HG03095 (cell line): ENCODE measurements around the gene XG.
"Not testable (repeated sequence)": the region's sequence is repeated elsewhere in the genome, so short reads cannot be mapped to it uniquely, and the experiment has no call there.

Experiments used
- ATAC-seq: cut with Tn5 transposase; IDR thresholded peaks from one replicate; pipeline ENCODE4 v1.9.1; 2021; ENCODE audit warnings: moderate library complexity; ENCODE audit not compliant: unreplicated experiment

Gene XG

GRCh38 chrX:2733286-2733685 is 18.6 kb upstream of the XG start:
- ATAC-seq, result no peak

- ATAC-seq, result no peak
Observed at GRCh38 chrX:2735270-2735669, 16.6 kb upstream of the XG start.

DNA sequence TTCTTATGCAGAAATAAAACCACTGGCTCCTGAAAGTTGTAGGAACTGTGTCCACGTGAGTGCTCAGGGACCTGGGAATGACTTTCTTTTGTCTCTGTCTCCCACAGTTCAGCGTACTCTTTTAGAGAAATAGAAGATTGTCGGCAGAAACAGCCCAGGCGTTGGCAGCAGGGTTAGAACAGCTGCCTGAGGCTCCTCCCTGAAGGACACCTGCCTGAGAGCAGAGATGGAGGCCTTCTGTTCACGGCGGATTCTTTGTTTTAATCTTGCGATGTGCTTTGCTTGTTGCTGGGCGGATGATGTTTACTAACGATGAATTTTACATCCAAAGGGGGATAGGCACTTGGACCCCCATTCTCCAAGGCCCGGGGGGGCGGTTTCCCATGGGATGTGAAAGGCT is 11.2 kb upstream of the XG start:
- ATAC-seq, result no peak

DNA sequence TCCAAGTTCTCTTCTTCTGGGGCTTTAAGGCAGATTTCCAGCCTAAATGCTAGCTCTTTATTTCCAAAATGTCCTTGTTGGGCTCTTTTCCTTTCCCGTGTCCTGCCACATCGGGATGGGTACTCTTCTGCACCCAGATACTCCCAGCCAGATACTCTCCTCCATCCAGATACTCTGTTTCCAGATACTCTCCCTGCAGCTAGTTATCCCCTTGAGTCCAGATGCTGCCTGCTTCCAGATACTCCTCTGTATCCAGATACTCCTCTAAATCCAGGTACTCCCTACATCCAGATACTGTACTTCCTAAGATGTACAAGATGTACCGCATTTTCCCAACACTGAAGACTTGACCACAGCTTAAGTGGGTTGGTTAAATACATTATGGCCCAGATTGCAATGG is 10.5 kb upstream of the XG start:
- no peak for ATAC-seq

DNA sequence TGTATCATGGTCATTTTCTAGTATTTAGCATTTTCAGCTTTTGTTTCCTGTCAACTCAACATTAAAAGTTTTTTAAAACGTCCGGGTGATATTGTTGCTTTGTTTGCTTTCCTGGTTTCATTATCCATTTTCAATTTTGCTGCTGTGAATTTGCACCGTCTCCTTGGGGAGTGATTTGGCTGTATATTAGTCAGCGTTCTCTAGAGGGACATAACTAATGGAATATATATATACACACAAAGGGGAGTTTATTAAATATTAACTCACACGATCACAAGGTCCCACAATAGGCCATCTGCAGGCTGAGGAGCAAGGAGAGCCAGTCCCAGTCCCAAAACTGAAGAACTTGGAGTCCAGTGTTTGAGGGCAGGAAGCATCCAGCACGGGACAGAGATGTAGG is 5.6 kb upstream of the XG start:
- not testable (repeated sequence) for ATAC-seq

GRCh38 chrX:2748171-2748814 is 3.5 kb upstream of the XG start:
- no peak for ATAC-seq

- ATAC-seq, result no peak
Observed at GRCh38 chrX:2748815-2749188, 3.0 kb upstream of the XG start.

- ATAC-seq, result no peak
Observed at GRCh38 chrX:2751291-2751690, 549 bp upstream of the XG start.

- ATAC-seq, result not testable (repeated sequence)
Observed at GRCh38 chrX:2752441-2752840, 601 bp downstream of the XG start.

DNA sequence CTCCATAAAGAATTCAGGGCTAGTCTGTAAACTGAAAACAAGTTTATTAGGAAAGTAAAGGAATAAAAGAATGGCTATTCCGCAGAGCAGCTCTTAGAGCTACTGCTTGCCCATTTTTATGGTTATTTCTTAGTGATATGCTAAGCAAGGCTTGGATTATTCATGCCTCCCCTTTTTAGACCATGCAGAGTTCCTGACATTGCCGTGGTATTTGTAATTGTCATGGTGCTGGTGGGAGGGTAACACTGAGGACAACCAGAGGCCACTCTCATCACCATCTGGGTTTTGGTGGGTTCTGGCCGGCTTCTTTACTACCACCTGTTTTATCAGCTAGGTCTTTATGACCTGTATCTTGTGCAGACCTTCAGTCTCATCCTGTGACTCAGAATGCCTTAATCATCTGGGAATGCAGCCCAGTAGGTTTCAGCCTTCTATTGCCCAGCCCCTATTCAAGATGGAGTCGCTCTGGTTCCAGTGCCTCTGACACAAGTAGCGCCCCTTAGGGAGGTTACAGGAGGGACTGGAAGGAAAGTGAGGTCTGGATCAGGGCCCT is 3.4 kb downstream of the XG start:
- ATAC-seq, result not testable (repeated sequence)

DNA sequence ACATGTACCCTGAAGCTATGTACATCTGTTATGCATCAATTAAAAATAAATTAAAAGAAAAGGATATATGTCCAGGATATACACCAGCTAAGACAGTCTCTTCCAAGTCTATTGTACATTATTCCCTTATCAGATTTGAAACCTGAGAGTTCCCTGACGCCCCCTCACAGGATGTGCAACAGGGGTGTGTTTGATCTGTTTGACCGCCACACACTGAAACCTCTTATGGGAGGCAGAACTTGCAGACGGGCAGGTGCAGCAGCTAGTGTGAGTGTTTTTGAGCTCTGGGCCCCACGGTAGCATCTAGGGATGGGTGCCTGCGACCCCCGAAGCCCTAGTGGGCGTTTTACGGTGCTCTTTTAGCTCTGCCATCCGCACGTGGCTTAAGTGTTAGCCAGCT is 4.7 kb downstream of the XG start:
- ATAC-seq, result no peak

DNA sequence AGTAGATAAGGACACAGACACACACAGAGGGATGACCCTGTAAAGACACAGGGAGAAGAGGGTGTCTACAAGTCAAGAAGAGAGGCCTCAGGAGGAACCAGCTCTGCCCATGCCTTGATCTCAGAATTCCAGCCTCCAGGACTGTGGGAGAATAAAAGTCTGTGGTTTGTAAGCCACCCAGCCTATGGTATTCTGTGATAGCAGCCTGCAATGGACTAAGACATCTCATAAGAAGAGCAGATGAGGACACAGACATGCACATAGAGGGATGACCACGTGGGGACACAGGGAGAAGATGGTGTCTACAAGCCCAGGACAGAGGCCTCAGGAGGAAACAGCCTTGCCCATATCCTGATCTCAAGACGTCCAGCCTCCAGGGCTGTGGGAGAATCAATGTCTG is 9.4 kb downstream of the XG start:
- ATAC-seq, result no peak

GRCh38 chrX:2762671-2763070 is 10.8 kb downstream of the XG start:
- ATAC-seq, result not testable (repeated sequence)

DNA sequence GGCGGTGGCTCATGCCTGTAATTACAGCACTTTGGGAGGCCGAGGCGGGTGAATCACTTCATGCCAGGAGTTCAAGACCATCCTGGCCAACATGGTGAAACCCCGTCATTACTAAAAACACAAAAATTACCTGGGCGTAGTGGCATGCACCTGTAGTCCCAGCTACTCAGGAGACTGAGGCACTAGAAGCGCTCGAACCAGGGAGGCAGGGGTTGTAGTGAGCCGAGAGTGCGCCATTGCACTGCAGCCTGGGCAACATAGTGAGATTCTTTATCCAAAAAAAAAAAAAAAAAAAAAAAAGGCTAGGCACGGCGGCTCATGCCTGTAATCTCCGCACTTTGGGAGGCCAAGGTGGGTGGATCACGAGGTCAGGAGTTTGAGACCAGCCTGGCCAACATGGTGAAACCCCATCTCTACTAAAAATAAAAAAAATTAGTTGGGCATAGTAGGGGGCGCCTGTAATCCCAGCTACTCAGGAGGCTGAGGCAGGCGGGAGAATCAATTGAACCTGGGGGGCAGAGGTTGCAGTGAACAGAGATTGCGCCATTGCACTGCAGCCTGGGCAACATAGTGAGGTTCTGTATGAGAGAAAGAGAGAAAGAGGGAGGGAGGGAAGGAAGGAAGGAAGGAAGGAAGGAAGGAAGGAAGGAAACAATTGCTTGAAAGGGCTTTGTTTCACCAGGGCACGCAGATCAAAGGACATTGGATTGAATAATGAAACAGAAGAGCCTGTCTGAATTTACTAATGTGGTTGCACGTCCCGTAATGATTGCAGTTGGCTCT is 13.1 kb downstream of the XG start:
- ATAC-seq, result not testable (repeated sequence)

GRCh38 chrX:2765549-2765830 is 13.7 kb downstream of the XG start:
- no peak for ATAC-seq

DNA sequence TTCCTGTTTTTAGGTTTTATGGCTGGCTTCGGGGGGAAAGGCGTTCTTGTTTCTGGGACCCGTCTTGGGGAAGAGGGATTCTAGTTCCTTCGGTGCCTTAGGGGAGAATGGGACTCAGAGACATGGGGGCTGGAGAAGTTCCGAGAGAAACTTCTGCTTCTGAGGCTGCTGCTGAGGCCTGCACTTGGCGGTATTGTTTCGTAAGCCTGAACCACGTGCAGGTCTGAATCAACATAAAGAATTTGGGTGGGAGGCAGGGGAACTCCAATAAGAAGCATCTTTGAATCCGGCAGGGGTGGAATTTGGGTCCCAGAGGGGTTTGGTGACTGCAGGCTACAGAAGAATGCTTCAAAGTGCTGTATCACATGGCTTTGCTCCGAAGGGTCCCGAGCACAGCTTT is 15.1 kb downstream of the XG start:
- ATAC-seq, result no peak

DNA sequence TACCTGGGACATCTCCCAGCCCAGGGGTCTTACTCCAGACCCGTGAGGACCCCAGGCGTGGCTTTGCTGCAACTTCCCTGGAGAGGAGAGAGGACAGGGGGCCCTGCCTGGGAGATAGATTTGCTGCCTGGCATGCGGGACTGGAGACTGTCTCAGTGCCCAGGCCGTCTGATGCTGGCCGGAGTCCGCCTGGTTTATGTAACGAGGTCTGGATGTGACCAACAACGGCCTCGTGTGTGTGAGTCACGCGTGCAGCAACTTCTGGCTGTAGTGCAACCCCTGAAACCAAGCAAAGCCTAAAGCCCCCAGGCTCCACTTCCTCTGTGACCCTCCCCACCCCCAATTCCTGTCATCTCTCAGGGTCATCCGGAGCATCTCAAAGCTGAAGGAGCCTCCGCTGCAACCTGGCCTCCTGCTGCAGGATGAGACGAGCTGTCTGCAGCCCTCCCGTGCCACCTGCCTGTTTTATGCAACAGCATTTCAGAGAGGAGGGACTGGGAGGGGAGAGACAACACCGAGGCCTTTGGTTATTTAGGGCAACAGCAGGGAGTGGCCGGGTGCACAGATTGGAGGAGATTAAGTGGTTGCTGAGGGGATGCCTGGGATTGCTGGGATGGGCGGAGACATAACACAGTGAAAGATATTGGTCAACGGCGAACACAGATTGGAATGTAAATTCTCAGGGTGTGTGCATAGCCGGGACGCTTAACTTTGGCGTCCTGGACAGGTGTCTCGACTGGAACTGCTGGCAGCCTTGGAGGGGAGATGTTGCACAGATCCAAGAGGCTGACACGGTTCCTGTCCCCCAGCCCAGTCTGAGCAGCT is 16.0 kb downstream of the XG start:
- ATAC-seq, result no peak

DNA sequence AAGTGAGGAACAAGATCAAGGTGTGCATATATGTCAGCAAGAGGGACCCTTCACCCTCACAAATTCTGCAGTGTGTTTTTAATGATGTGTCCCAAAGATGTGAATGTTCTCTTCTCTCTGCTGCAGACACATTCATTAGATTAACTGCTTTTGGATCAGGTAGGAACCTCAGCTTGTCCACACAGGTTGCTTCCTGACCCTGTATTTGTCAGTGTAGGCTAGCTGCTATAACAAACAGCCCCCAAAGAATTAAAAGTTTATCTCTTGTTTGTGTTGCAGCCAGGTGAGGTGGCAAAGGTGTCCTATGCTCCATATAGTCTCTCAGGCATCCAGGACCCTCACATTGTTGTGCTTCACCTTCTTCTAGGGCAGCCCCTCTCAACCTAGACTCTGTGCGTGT is 17.8 kb downstream of the XG start:
- no peak for ATAC-seq

DNA sequence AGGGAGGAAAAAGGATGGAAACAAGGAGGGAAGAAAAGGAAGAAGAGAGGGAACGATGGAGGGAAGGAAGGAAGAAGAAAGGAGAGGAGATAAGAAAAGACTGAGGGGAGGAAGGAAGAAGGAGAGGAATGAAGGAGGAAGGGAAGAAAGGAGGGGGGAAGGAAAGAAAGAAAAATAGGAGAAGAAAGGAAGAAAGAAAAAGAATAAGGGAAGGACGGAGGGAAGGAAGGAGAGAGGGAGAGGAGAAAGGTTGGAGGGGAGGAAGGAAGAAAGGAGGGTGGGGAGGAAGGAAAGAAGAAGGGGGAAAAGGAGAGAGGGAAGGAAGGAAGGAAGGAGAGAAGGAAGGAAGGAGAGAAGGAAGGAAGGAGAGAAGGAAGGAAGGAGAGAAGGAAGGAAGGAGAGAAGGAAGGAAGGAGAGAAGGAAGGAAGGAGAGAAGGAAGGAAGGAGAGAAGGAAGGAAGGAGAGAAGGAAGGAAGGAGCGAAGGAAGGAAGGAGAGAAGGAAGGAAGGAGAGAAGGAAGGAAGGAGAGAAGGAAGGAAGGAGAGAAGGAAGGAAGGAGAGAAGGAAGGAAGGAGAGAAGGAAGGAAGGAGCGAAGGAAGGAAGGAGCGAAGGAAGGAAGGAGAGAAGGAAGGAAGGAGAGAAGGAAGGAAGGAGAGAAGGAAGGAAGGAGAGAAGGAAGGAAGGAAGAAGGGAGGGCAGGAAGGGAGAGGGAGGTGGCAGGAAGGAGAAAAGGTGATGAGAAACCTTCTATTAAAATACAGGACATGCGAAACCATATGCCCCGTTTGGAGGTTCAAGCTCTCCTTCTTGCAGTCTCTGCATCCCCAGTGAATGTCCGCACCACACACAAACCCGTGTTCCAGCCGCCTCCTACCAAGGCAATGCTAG is 21.6 kb downstream of the XG start:
- not testable (repeated sequence) for ATAC-seq

DNA sequence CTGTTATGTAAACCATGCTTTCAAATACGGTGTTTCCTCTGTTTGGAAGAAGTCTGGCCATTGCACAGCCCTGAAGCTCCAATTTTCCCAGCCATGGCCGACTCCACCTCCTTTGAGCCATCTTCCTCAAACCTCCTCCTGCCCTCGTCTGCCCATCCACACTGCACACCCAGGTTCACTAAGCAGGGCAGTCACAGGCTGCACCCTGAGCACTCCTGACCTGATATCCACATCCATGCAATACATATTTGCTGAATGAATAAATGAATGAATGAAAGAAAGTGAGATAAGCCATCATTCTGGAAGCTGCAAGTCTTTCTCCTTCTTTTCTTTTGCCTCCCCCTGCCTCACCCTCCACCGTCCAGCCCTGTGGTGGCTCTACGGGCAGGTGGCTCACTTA is 22.2 kb downstream of the XG start:
- no peak for ATAC-seq

GRCh38 chrX:2774776-2775175 is 22.9 kb downstream of the XG start:
- no peak for ATAC-seq
